WTC11 (cell line): Measurements from ENCODE around the gene AP2S1.

Experiments
- ATF3 ChIP-seq: sonication (generic); formaldehyde crosslinking; conservative IDR thresholded peaks from 2 replicates; pipeline ENCODE4 v1.8.1; 2022; ENCODE audit warnings: mild to moderate bottlenecking, missing genetic modification reagents
- CBFB ChIP-seq: sonication (generic); formaldehyde crosslinking; IDR thresholded peaks from 2 replicates; pipeline ENCODE4 v1.8.1; 2022; ENCODE audit warnings: mild to moderate bottlenecking, low read depth, missing genetic modification reagents
- CDX4 ChIP-seq: fragments of 250-450 bp; sonication (Bioruptor Pico); IDR thresholded peaks from 2 replicates; pipeline ENCODE4 v1.9.0; 2021; ENCODE audit warnings: moderate library complexity, mild to moderate bottlenecking, inconsistent platforms, borderline replicate concordance
- CTCF ChIP-seq: fragments of 200-600 bp; IDR thresholded peaks from 2 replicates; pipeline ENCODE4 v1.8.0; 2022; ENCODE audit warnings: antibody characterized with exemption
- EMX1 ChIP-seq: fragments of 250-450 bp; sonication (Bioruptor Pico); IDR thresholded peaks from 2 replicates; pipeline ENCODE4 v1.8.0; 2021; ENCODE audit warnings: mild to moderate bottlenecking
- GTF2I ChIP-seq: fragments of 250-450 bp; sonication (Bioruptor Pico); conservative IDR thresholded peaks from 2 replicates; pipeline ENCODE4 v1.4.0; 2021; ENCODE audit warnings: mild to moderate bottlenecking
- JAZF1 ChIP-seq: fragments of 250-450 bp; sonication (Bioruptor Pico); IDR thresholded peaks from 2 replicates; pipeline ENCODE4 v1.9.0; 2021; ENCODE audit warnings: moderate library complexity, mild to moderate bottlenecking, inconsistent platforms
- NFATC4 ChIP-seq: fragments of 250-450 bp; sonication (Bioruptor Pico); IDR thresholded peaks from 2 replicates; pipeline ENCODE4 v1.9.0; 2021; ENCODE audit warnings: mild to moderate bottlenecking
- NFE2L1 ChIP-seq: sonication (generic); formaldehyde crosslinking; IDR thresholded peaks from 2 replicates; pipeline ENCODE4 v1.8.1; 2023; ENCODE audit warnings: missing genetic modification reagents
- SMAD4 ChIP-seq: sonication (generic); formaldehyde crosslinking; IDR thresholded peaks from 2 replicates; pipeline ENCODE4 v1.8.0; 2022; ENCODE audit warnings: mild to moderate bottlenecking, missing genetic modification reagents
- SP1 ChIP-seq: sonication (generic); formaldehyde crosslinking; conservative IDR thresholded peaks from 2 replicates; pipeline ENCODE4 v1.8.1; 2022; ENCODE audit warnings: missing genetic modification reagents
- ZNF219 ChIP-seq: sonication (generic); formaldehyde crosslinking; IDR thresholded peaks from 2 replicates; pipeline ENCODE4 v1.8.0; 2023; ENCODE audit warnings: missing genetic modification reagents, mild to moderate bottlenecking, borderline replicate concordance
- TF ChIP-seq, protein P1 (sequence below): sonication (generic); formaldehyde crosslinking; IDR thresholded peaks from 2 replicates; pipeline ENCODE4 v1.8.1; 2023; ENCODE audit warnings: mild to moderate bottlenecking, missing genetic modification reagents, moderate library complexity

DNA sequence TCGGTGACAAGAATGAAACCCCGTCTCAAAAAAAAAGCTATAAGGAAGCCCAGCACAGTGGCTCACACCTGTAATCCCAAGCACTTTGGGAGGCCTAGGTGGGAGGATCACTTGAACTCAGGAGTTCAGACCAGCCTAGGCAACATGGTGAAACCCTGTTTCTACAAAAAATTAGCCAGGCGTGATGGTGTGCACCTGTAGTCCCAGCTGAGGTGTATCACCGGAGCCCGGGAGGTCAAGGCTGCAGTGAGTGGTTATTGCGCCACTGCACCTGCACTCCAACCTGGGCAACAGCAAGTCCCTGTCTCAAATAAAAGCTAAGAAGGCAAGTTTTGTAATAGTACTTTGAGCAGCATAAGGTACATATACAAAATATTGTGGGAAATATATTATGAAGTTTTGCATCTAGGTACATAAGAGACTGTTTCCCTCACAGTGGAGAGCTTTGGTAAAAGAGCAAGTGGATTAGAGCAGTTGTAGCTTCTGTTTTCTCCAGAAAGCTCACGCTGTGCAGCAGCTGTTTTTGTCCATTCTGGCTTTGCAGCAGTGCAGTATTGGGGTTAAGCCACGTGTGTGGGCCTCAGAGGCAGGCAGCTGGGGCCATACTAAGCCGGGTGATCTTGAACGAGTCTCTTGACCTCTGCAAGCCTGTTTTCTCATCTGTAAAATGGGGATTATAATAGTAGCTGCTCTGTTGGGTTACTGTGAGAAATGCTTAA, 45.6 kb upstream of the AP2S1 start:
- TF ChIP-seq CTCF (no peak), GTF2I (CRISPR knock-in tag) (no peak), CDX4 (CRISPR knock-in tag) (no peak), ZNF219 (CRISPR knock-in tag) (no peak), SMAD4 (CRISPR knock-in tag) (no peak), NFE2L1 (CRISPR knock-in tag) (no peak), CBFB (no peak), ATF3 (CRISPR knock-in tag) (no peak), JAZF1 (CRISPR knock-in tag) (no peak), NFATC4 (CRISPR knock-in tag) (no peak), SP1 (CRISPR knock-in tag) (no peak), EMX1 (no peak)
- TF ChIP-seq, protein P1, sequence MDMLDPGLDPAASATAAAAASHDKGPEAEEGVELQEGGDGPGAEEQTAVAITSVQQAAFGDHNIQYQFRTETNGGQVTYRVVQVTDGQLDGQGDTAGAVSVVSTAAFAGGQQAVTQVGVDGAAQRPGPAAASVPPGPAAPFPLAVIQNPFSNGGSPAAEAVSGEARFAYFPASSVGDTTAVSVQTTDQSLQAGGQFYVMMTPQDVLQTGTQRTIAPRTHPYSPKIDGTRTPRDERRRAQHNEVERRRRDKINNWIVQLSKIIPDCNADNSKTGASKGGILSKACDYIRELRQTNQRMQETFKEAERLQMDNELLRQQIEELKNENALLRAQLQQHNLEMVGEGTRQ (CRISPR knock-in tag), result no peak
